ENCODE measurements around the gene TEKT5.

Gene TEKT5

GRCh38 chr16:10607157-10607556 is 87.6 kb downstream of the TEKT5 start:
- no peak for DNase-seq

DNA sequence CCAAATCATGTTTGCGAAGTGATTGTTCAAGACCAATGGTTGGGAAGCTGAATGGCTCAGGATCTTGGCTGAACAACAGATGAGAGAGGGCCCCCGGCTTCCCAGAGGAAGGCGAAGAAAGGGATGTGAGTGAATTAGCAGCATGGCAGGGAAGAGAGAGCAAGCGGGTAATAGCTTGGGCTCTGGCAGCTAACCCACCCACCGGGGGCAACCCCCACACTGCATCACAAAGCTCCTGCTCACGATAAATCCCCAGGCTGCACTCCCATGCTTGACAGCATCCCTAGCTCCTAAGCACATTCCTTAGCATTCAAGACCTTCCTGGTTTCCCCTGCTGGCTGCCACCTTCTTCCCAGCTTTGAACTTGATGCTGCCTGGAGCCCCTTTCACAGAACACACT is 88.1 kb downstream of the TEKT5 start:
- DNase-seq, result no peak

GRCh38 chr16:10605636-10606035 is 89.1 kb downstream of the TEKT5 start:
- DNase-seq, result no peak

DNA sequence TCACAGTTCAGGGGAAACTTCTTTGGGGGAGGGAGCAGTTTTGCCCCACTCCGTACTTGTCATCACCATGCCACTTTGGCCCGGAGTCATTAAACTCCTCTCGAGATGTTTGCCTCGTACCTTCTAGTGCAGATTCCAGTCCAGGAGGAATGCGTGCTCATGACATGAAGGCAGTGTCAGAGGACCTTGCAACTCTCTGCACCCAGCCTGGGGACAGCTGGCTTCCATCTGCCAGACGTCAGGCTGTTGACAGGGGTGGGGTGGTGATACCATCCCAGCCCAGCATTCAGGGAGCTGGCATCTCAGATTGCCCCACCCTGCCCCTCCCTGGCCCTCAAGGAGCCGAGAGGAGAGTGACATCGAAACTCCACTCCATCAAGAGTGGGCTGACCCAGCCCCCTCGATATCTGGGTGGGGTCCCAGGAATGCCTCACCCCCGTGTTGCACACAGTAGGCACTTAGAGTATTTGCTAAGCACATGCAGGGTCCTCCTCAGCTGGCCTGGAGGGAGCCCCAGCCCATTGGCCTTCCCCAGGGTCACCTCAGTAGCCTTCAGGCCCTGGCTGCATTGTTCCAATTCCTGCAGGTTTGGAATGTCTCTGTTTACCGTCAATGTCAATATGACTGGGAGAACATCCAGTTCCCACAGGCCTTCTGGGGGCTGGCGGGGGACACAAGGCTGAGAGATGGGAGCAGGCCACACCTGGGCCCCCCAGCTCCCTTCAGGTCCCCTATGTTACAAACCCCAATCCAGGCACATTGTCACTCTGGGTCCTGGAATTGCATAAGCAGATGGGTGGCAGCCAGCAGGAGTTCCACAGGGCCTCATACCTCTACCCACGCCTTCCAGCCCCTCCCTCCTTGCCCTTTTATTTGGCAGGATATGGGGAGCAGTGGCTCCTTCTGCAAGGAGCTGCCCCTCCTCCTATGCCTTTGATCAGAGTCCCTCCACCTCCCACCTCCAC is 93.0 kb downstream of the TEKT5 start:
- DNase-seq, result no peak

GRCh38 chr16:10600782-10601443 is 93.8 kb downstream of the TEKT5 start:
- DNase-seq, result peak; percentile 62

- no peak for DNase-seq
Observed at GRCh38 chr16:10599626-10600025, 95.1 kb downstream of the TEKT5 start.

DNA sequence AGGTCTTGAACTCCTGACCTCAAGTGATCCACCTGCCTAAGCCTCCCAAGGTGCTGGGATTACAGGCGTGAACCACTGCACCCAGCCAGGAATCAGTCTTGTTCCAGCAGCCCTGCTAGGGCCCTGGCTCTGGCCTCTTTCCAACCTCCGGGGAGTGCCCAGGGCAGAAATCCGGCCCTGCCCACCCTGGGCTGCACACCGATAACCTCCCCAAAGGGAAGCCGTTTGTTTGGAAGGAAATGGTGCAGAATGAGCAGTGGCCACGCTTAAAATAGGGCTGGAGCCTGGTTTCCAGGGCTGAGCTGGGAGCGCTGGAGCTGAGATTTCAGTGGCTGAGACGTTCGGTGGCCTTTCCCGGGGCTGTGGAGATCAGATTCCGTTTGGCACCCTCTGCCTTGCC is 96.6 kb downstream of the TEKT5 start:
- no peak for DNase-seq

- DNase-seq, result no peak
Observed at GRCh38 chr16:10597187-10597601, 97.5 kb downstream of the TEKT5 start.

DNA sequence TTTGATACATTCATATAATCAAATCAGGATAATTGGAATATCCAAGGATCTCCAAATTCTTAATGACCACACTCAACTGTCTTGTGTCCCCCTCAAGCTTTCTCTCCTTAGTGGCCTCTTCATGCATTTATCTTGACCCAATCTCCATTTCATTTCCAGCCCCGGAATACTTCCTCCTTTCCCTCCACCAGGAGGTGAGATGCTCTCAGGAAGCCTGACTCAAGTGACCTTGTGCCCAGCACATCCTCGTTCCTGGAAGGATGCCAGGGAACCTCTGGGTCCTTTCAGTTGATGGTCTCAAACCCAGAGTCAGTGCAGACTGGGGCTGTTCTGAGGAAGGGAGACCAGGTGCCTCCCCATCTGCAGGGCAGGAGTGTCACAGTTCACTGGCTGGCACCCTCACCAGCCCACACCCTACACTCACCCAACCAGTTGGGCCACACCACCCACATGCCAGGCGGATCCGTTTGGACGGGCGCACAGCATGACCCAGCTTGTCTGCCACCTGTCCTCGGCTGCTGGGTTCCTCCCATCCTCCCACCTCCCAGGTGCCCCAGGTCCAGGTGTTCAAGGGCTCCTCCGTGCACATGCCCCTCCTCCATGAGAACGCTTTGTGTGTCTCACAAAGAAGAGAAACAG is 100.3 kb downstream of the TEKT5 start:
- DNase-seq, result no peak

DNA sequence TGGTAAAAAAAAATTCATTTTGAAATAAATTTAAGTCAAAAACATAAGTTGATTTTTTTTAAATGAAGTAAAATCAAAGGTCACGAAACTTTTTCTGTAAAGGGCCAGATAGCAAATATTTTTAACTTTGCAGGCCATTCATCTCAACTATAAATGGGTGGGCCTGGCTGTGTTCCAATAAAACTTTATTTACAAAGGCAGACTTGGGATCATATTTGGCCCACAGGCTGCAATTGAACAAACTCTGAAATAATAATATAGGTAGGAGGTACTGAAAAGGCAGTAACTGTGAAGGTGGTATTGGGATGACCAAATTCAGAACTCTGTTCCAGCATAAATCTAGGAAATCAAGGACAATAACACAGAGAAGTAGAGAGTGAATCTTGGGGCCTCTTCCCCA is 102.1 kb downstream of the TEKT5 start:
- no peak for DNase-seq

- DNase-seq, result no peak
Observed at GRCh38 chr16:10590342-10590741, 104.4 kb downstream of the TEKT5 start.

GRCh38 chr16:10589109-10589508 is 105.6 kb downstream of the TEKT5 start:
- DNase-seq, result no peak

DNA sequence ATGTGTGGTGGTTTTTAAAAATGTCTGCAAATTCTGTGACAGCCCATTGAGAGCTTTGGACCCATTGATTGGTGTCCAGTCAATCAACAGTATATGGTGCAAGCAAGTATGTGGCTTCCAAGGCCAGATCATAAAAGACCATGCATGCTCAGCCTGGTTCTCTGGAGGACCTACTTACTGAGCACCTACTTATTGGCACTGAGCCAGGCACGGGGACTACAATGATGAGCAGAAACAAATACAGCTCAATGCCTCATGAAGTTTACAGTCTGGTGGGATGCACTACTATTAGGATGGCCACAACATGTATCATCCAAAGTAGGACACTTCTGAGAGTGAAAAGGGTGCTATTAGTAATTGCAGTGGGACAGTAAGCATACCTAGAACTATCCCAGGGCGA is 107.1 kb downstream of the TEKT5 start:
- no peak for DNase-seq

- DNase-seq, result peak; percentile 71
Observed at GRCh38 chr16:10584981-10585438, 109.7 kb downstream of the TEKT5 start.

GRCh38 chr16:10583269-10583668 is 111.5 kb downstream of the TEKT5 start:
- DNase-seq, result no peak

- DNase-seq, result no peak
Observed at GRCh38 chr16:10581507-10581906, 113.2 kb downstream of the TEKT5 start.

DNA sequence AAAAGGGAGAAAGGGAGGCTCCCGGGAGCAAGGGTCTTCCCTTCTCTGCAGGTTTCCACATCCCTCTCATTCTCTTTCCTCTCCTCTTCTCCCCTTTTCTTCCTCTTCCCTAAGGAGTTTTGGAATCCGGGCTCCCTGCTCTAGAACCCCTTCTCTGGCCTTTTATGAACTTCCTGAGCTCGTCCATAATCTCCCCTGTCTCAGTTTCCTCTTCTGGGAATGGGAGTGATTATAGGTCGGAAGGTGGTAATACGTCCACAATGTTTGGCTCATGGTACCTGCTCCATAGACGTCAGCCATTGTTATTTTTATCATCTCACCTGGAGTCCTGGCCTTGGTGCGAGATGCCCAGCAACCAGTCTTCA is 113.9 kb downstream of the TEKT5 start:
- DNase-seq, result no peak

- DNase-seq, result peak; percentile 79
Observed at GRCh38 chr16:10579965-10580882, 114.5 kb downstream of the TEKT5 start, which contains the start of gene EMP2. TSS of gene EMP2 (minus strand) at chr16:10580598. CDS start at chr16:10547617, 32,981 bp downstream.

- no peak for DNase-seq
Observed at GRCh38 chr16:10579575-10579964, 115.2 kb downstream of the TEKT5 start.

DNA sequence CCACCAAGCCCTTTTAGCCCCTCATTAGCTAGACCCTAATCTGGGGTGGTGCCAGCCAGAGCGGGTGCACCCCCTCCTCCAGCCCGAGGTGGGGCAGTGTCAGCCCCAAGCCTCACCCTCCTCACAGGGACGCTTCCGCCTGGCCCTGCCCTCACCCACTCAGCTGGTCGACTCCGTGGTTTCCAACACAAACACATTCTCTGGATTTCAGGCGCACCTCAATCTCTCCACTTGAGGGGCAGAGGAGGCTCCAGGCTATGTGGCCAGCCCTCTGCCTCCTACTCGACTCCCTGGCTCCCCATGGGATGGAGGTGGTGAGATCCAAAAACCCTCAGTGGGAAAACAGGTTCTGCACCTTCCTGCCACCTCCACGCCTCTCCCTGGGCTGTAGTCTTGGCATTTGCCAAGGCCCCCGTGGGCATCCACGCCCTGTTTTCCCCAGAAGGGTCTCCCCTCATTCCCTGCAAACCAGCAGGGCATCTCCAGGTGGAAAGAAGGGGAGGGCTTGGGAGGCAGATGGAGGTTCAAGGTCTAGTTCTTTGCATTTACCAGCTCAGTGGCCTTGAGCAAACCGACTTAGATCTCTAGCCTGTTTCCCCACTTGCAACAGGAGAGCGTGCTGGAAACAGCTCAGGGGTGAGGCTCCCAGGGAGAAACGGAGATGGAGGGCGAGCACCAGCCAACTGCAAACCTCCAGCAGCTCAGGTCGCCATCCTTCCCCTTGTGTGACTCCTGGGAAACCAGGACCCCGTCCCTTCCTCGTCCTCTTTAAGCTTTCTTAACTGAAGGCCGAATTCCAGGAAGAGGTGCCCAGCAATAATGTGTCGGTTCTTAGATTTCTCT is 116.0 kb downstream of the TEKT5 start:
- no peak for DNase-seq
